WERI-Rb-1 (cell line): Measurements from ENCODE around the gene SLF2.
A peak's percentile ranks its signal among the peaks of the same experiment; 100 is the strongest.

ENCODE experiments used
- DNase-seq: peaks from one replicate; pipeline ENCODE4 v3.0.0-alpha.2; 2020
- H3K27ac ChIP-seq: fragments of 250-450 bp; sonication (Bioruptor Pico); 2 replicates; pipeline ENCODE4 v1.5.1; 2020; ENCODE audit warnings: mild to moderate bottlenecking, moderate library complexity
- H3K27me3 ChIP-seq: fragments of 250-450 bp; sonication (Bioruptor Pico); 2 replicates; pipeline ENCODE4 v1.5.1; 2021; ENCODE audit warnings: mild to moderate bottlenecking, low read depth, moderate library complexity; ENCODE audit not compliant: insufficient read depth, severe bottlenecking
- H3K36me3 ChIP-seq: fragments of 250-450 bp; sonication (Bioruptor Pico); 2 replicates; pipeline ENCODE4 v1.5.1; 2020; ENCODE audit warnings: mild to moderate bottlenecking, moderate library complexity
- H3K4me3 ChIP-seq: 2 replicates; pipeline ENCODE4 v1.5.1; 2011; ENCODE audit warnings: low read depth, mild to moderate bottlenecking, control low read depth, low read length
- H3K9me3 ChIP-seq: fragments of 250-450 bp; sonication (Bioruptor Pico); 2 replicates; pipeline ENCODE4 v1.5.1; 2021; ENCODE audit warnings: mild to moderate bottlenecking, moderate library complexity; ENCODE audit not compliant: severe bottlenecking
- CTCF ChIP-seq: IDR thresholded peaks from 2 replicates; pipeline ENCODE4 v1.5.1; 2011; ENCODE audit warnings: low read depth, mild to moderate bottlenecking, control low read depth, inconsistent platforms, low read length

SLF2 gene

GRCh38 chr10:100894033-100894432 lies 18.7 kb upstream of the SLF2 start:
- Histone ChIP-seq H3K9me3 (no peaks in the 10 kb centered on the region), H3K27ac (no peak overlapping the region), H3K27me3 (no peaks in the 10 kb centered on the region), H3K4me3 (no peak overlapping the region), H3K36me3 (no peaks in the 10 kb centered on the region)
- DNase-seq = no peak
- no peak for TF ChIP-seq CTCF

GRCh38 chr10:100894589-100895294 lies 18.0 kb upstream of the SLF2 start:
- no peaks in the 10 kb centered on the region for H3K9me3 ChIP-seq
- TF ChIP-seq CTCF = no peak
- no peak overlapping the region for H3K4me3 ChIP-seq
- no peaks in the 10 kb centered on the region for H3K27me3 ChIP-seq
- no peak for DNase-seq
- H3K27ac ChIP-seq = peak overlapping the region; percentile 90
- no peaks in the 10 kb centered on the region for H3K36me3 ChIP-seq

GRCh38 chr10:100895346-100895745 lies 17.4 kb upstream of the SLF2 start:
- Histone ChIP-seq H3K4me3 (no peak overlapping the region), H3K27me3 (no peaks in the 10 kb centered on the region), H3K27ac (peak overlapping the region; percentile 90), H3K36me3 (no peaks in the 10 kb centered on the region), H3K9me3 (no peaks in the 10 kb centered on the region)
- DNase-seq = no peak
- TF ChIP-seq CTCF = no peak

- H3K27ac ChIP-seq = peak overlapping the region; percentile 90
- H3K36me3 ChIP-seq = no peaks in the 10 kb centered on the region
- DNase-seq = peak; percentile 90
- TF ChIP-seq CTCF = no peak
- no peak overlapping the region for H3K4me3 ChIP-seq
- no peaks in the 10 kb centered on the region for H3K27me3 ChIP-seq
- H3K9me3 ChIP-seq = no peaks in the 10 kb centered on the region
These were observed 16.9 kb upstream of the SLF2 start for GRCh38 chr10:100895896-100896295.

- Histone ChIP-seq H3K36me3 (no peaks in the 10 kb centered on the region), H3K27ac (peak overlapping the region; percentile 90), H3K27me3 (no peaks in the 10 kb centered on the region), H3K4me3 (no peak overlapping the region), H3K9me3 (no peaks in the 10 kb centered on the region)
- TF ChIP-seq CTCF = no peak
- DNase-seq = peak; percentile 42
These were observed 15.8 kb upstream of the SLF2 start for GRCh38 chr10:100896876-100897461.
